HepG2 (cell line): ENCODE data around the gene CFAP43. TPM values are rescaled to one million over a fixed set of nuclear protein-coding genes. Genes with fewer than 3 reads are reported as not detected.

Source experiments
- ASH2L ChIP-seq: fragments of 300-600, 200-600 bp; sonication (generic); IDR thresholded peaks from 2 replicates; pipeline ENCODE4 v1.7.0; 2017; ENCODE audit warnings: low read depth, mild to moderate bottlenecking, moderate library complexity, mixed read lengths, low read length; ENCODE audit not compliant: insufficient read length
- DBP ChIP-seq: sonication (generic); formaldehyde crosslinking; IDR thresholded peaks from 2 replicates; pipeline ENCODE4 v1.4.0; 2020; ENCODE audit warnings: missing genetic modification reagents; ENCODE audit errors: not compliant biosample characterization
- GABPA ChIP-seq, 2 experiments: IDR thresholded peaks; 2 replicates each; pipeline ENCODE4 v1.6.1; 2011 to 2016; ENCODE audit warnings: low read depth in 2 of 2, low read length in 1 of 2, missing biosample characterization in 1 of 2, missing genetic modification characterization in 1 of 2
- HIVEP1 ChIP-seq: sonication (generic); formaldehyde crosslinking; IDR thresholded peaks from 2 replicates; pipeline ENCODE4 v1.4.0; 2020; ENCODE audit warnings: mild to moderate bottlenecking, missing genetic modification reagents
- HMG20A ChIP-seq: IDR thresholded peaks from 2 replicates; pipeline ENCODE4 v1.6.1; 2016; ENCODE audit warnings: borderline replicate concordance
- ISL2 ChIP-seq: sonication (generic); formaldehyde crosslinking; IDR thresholded peaks from 2 replicates; pipeline ENCODE4 v1.5.0; 2020; ENCODE audit warnings: missing genetic modification reagents
- KDM2A ChIP-seq: sonication (generic); formaldehyde crosslinking; IDR thresholded peaks from 2 replicates; pipeline ENCODE4 v1.4.0; 2020; ENCODE audit warnings: low read depth, missing genetic modification reagents, borderline replicate concordance
- KLF13 ChIP-seq: sonication (generic); formaldehyde crosslinking; IDR thresholded peaks from 2 replicates; pipeline ENCODE4 v1.4.0; 2020; ENCODE audit warnings: mild to moderate bottlenecking, missing genetic modification reagents
- MAX ChIP-seq: IDR thresholded peaks from 2 replicates; pipeline ENCODE4 v1.6.1; 2012; ENCODE audit warnings: inconsistent platforms
- NFATC3 ChIP-seq: sonication (generic); formaldehyde crosslinking; IDR thresholded peaks from 2 replicates; pipeline ENCODE4 v1.5.1; 2020; ENCODE audit warnings: mild to moderate bottlenecking, missing genetic modification reagents
- PRDM10 ChIP-seq: sonication (generic); formaldehyde crosslinking; IDR thresholded peaks from 2 replicates; pipeline ENCODE4 v1.4.0; 2020; ENCODE audit warnings: low read depth, missing genetic modification reagents
- PTBP1 ChIP-seq: fragments of 200-400 bp; formaldehyde crosslinking; IDR thresholded peaks from 2 replicates; pipeline ENCODE4 v1.6.1; 2018; ENCODE audit warnings: low read length, low read depth; ENCODE audit not compliant: poor library complexity, severe bottlenecking
- RNF219 ChIP-seq: sonication (generic); formaldehyde crosslinking; IDR thresholded peaks from 2 replicates; pipeline ENCODE4 v1.5.0; 2020; ENCODE audit warnings: mild to moderate bottlenecking, missing genetic modification reagents
- TBP ChIP-seq: sonication (generic); formaldehyde crosslinking; IDR thresholded peaks from 2 replicates; pipeline ENCODE4 v1.5.0; 2020; ENCODE audit warnings: missing genetic modification reagents
- ZBTB21 ChIP-seq: sonication (generic); formaldehyde crosslinking; IDR thresholded peaks from 2 replicates; pipeline ENCODE4 v1.4.0; 2020; ENCODE audit warnings: missing genetic modification reagents
- ZNF337 ChIP-seq: sonication (generic); formaldehyde crosslinking; IDR thresholded peaks from 2 replicates; pipeline ENCODE4 v1.5.1; 2020; ENCODE audit warnings: missing genetic modification reagents, low read depth, mild to moderate bottlenecking, borderline replicate concordance
- ZNF362 ChIP-seq: sonication (generic); formaldehyde crosslinking; IDR thresholded peaks from 2 replicates; pipeline ENCODE4 v1.4.0; 2020; ENCODE audit warnings: missing genetic modification reagents, mild to moderate bottlenecking, borderline replicate concordance
- ZNF670 ChIP-seq: sonication (generic); formaldehyde crosslinking; IDR thresholded peaks from 2 replicates; pipeline ENCODE4 v1.8.0; 2022; ENCODE audit warnings: mild to moderate bottlenecking, missing genetic modification reagents, borderline replicate concordance
- ZNF879 ChIP-seq: sonication (generic); formaldehyde crosslinking; IDR thresholded peaks from 2 replicates; pipeline ENCODE4 v1.8.1; 2023; ENCODE audit warnings: missing genetic modification reagents
- polyA plus RNA-seq, 8 experiments: library from polyadenylated mRNA; depleted of rRNA in 3 of 8; stranded (reverse) in 7 of 8; unstranded in 1 of 8; fragments of >200 nt; fragmentation: Illumina TruSeq in 4 of 8; extraction: Trizol in 4 of 8; gene quantifications; 2 replicates each; pipeline versions ENCODE4 v1.2.1 to v1.2.3, GENCODE V29; 2011 to 2016; ENCODE audit warnings: low read depth in 4 of 8, missing spikeins in 1 of 8, mixed read lengths in 1 of 8; ENCODE audit not compliant: insufficient read depth in 1 of 8
- total RNA-seq, 5 experiments: library from RNA; depleted of rRNA; stranded (reverse); fragments of >200 nt; fragmentation: Illumina TruSeq; extraction: Trizol; gene quantifications; 2 replicates each; pipeline ENCODE4 v1.2.3, GENCODE V29; 2016; ENCODE audit warnings: low read depth in 1 of 5

Gene CFAP43
- total and polyA plus RNA-seq, 2 of the 13 experiments (the other 11 are each of a cell fraction or from before 2014, with no cell fraction given): 0.24 to 0.38 TPM

- 0 out of 2 replicates have a peak, but pooled peaks have one; percentile 3 for TF ChIP-seq KLF13 (CRISPR knock-in tag)
- no peak for TF ChIP-seq RNF219 (CRISPR knock-in tag)
- peak; percentile 21 for TF ChIP-seq DBP (CRISPR knock-in tag)
- TF ChIP-seq PTBP1: no peak
- TF ChIP-seq ZBTB21 (CRISPR knock-in tag): no peak
- peak; percentile 69 for TF ChIP-seq ASH2L
- no peak for TF ChIP-seq ZNF362 (CRISPR knock-in tag)
- no peak for TF ChIP-seq MAX
- TF ChIP-seq PRDM10 (CRISPR knock-in tag): 0 out of 2 replicates have a peak, but pooled peaks have one; percentile 12
- no peak for TF ChIP-seq ZNF670 (CRISPR knock-in tag)
- TF ChIP-seq HMG20A (CRISPR knock-in tag): no peak
- TF ChIP-seq ISL2 (CRISPR knock-in tag): 0 out of 2 replicates have a peak, but pooled peaks have one; percentile 3
- TF ChIP-seq ZNF337 (CRISPR knock-in tag): 0 out of 2 replicates have a peak, but pooled peaks have one; percentile 19
- no peak for TF ChIP-seq ZNF879 (CRISPR knock-in tag)
- TF ChIP-seq TBP (CRISPR knock-in tag): no peak
- TF ChIP-seq NFATC3: no peak
- no peak for TF ChIP-seq GABPA (IDR thresholded peaks at IDR 0.05; ENCODE audit: low read depth, low read length)
- peak; percentile 8; the same call in 1 of the 2 replicates for TF ChIP-seq GABPA (CRISPR knock-in tag; IDR thresholded peaks at IDR 0.05; ENCODE audit: low read depth)
- TF ChIP-seq KDM2A (CRISPR knock-in tag): no peak
- TF ChIP-seq HIVEP1 (CRISPR knock-in tag): no peak; the same call in 1 of the 2 replicates
Observed at GRCh38 chr10:104122225-104123107, 109.7 kb downstream of the CFAP43 start (continued).
